ENCODE measurements around the gene ABHD15.

The ABHD15 gene

DNA sequence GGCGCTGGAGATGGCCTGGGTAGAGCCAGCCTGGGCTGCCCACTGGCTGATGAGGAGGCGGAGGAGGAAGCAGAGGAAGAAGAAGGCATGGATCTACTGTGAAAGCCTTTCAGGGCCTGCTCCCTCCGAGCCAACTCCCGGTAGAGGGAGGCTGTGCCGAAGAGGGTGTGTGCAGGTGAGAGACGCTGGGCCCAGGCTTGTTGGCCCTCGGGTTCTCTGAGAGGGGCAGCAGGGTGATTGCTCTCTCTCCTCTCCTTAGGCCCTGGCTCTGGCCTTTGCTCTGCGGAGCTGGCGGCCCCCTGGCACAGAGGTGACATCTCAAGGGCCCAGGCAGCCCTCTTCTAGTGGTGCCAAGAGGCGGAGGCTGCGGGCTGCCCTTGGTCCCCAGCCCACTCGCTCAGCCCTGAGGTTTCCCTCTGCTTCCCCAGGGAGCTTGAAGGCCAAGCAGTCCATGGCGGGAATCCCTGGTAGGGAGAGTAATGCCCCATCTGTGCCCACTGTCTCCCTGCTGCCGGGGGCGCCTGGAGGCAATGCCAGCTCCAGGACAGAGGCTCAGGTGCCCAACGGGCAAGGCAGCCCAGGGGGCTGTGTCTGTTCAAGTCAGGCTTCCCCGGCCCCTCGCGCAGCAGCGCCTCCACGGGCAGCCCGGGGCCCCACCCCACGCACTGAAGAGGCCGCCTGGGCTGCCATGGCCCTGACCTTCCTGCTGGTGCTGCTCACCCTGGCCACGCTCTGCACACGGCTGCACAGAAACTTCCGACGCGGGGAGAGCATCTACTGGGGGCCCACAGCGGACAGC, 5.2 kb upstream of the ABHD15 start:
- Histone ChIP-seq H3K27me3 (ENCODE audit: control insufficient read depth, insufficient read depth, low read length) (peaks cover 15% of the 10 kb centered on the region), H3K4me3 (ENCODE audit: low read depth, low read length) (no peak overlapping the region), H3K9me3 (ENCODE audit: control insufficient read depth, insufficient read depth, low read length) (no peaks in the 10 kb centered on the region), H3K9ac (ENCODE audit: low read depth, low read length) (no peak overlapping the region), H3K27ac (ENCODE audit: low read depth, low read length) (no peak overlapping the region), H3K36me3 (ENCODE audit: control insufficient read depth, insufficient read depth, low read length) (peaks cover 30% of the 10 kb centered on the region), H3K4me1 (ENCODE audit: control insufficient read depth, insufficient read depth, low read length) (peaks cover 6% of the 10 kb centered on the region; the same call in 1 of the 2 replicates)

DNA sequence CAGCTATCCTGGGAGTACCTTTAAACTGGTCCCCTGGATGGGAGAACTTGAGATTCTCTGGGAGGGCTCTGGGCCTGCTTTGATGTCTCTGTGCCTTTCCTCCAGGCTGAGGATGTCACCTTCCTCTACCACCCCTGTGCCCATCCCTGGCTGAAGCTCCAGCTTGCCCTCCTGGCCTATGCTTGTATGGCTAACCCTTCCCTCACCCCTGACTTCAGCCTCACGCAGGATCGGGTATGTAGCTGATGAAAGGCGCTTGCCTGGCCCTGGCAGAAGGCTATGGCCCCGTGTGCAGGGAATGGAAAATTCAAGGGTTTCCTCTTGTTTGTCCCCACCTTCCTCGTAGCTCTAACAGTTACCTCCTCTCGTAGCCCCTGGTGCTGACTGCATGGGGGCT, 4.6 kb upstream of the ABHD15 start:
- H3K9ac ChIP-seq (ENCODE audit: low read depth, low read length), result no peak overlapping the region
- H3K4me1 ChIP-seq (ENCODE audit: control insufficient read depth, insufficient read depth, low read length), result peaks cover 6% of the 10 kb centered on the region; the same call in 1 of the 2 replicates
- H3K4me3 ChIP-seq (ENCODE audit: low read depth, low read length), result no peak overlapping the region
- H3K27ac ChIP-seq (ENCODE audit: low read depth, low read length), result no peak overlapping the region
- no peaks in the 10 kb centered on the region for H3K9me3 ChIP-seq (ENCODE audit: control insufficient read depth, insufficient read depth, low read length)
- peaks cover 24% of the 10 kb centered on the region for H3K36me3 ChIP-seq (ENCODE audit: control insufficient read depth, insufficient read depth, low read length)
- peaks cover 20% of the 10 kb centered on the region for H3K27me3 ChIP-seq (ENCODE audit: control insufficient read depth, insufficient read depth, low read length)

DNA sequence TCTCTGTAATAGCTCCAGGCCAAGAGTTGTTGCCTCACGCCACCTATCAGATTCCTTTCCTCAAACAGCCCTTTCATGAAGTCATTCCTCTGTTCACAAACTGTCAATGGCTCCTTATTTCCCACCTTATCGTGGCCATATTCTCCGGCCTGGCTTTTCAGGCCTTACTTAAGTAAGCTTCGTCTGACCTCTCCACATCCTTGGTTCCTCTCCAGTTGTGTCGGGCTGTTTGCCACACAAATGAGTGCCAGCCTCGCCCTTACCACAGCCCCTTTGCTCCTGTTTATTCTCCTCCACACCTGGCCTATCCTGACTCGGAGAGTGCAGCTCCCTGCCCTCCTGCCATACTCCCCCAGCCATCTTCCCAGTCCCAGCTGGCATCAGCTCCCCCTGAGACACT, 3.7 kb upstream of the ABHD15 start:
- H3K9ac ChIP-seq (ENCODE audit: low read depth, low read length), result no peak overlapping the region
- H3K36me3 ChIP-seq (ENCODE audit: control insufficient read depth, insufficient read depth, low read length), result peaks cover 14% of the 10 kb centered on the region
- H3K4me1 ChIP-seq (ENCODE audit: control insufficient read depth, insufficient read depth, low read length), result peaks cover 9% of the 10 kb centered on the region
- no peak overlapping the region for H3K27ac ChIP-seq (ENCODE audit: low read depth, low read length)
- H3K9me3 ChIP-seq (ENCODE audit: control insufficient read depth, insufficient read depth, low read length), result no peaks in the 10 kb centered on the region
- peaks cover 30% of the 10 kb centered on the region for H3K27me3 ChIP-seq (ENCODE audit: control insufficient read depth, insufficient read depth, low read length)
- no peak overlapping the region for H3K4me3 ChIP-seq (ENCODE audit: low read depth, low read length)

DNA sequence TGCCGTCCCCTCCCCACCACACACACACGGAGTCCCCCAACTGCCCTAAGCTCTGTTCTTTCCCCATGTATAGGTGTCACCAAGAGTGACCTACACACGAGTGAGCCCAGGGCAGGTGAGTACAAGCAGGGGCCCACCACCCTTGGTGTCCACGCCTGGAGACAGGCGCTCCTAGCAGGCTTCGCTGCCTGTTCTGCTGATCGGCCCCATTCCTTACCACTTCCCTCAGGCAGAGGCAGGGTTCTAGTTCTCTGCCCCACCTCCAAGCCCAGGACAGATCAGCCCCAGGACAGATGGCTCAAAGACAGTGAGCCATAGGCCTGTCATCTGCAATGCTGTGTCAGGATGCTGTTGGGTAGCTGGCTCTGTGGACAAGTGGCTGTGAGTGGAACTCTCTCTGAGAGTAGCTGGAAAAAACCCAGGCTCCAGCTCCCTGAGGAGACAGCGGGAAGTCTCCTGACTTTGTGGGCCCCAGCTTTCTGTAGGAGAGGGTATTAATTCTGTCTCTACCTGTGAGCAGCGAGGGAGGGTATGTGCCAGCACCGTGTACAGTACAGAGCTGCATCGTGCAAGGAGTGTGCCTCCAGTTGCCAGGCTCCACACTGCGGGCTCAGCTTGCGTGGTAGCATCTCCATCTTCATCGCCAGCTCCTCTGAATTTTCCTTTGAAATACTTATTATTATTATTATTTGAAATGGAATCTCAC, 2.6 kb upstream of the ABHD15 start:
- H3K9me3 ChIP-seq (ENCODE audit: control insufficient read depth, insufficient read depth, low read length), result no peaks in the 10 kb centered on the region
- peak overlapping the region; percentile 70; the same call in 1 of the 2 replicates for H3K9ac ChIP-seq (ENCODE audit: low read depth, low read length)
- peaks cover 41% of the 10 kb centered on the region for H3K27me3 ChIP-seq (ENCODE audit: control insufficient read depth, insufficient read depth, low read length)
- H3K4me3 ChIP-seq (ENCODE audit: low read depth, low read length), result peak overlapping the region; percentile 85
- H3K4me1 ChIP-seq (ENCODE audit: control insufficient read depth, insufficient read depth, low read length), result peaks cover 10% of the 10 kb centered on the region
- H3K36me3 ChIP-seq (ENCODE audit: control insufficient read depth, insufficient read depth, low read length), result peaks cover 3% of the 10 kb centered on the region
- no peak overlapping the region for H3K27ac ChIP-seq (ENCODE audit: low read depth, low read length)

DNA sequence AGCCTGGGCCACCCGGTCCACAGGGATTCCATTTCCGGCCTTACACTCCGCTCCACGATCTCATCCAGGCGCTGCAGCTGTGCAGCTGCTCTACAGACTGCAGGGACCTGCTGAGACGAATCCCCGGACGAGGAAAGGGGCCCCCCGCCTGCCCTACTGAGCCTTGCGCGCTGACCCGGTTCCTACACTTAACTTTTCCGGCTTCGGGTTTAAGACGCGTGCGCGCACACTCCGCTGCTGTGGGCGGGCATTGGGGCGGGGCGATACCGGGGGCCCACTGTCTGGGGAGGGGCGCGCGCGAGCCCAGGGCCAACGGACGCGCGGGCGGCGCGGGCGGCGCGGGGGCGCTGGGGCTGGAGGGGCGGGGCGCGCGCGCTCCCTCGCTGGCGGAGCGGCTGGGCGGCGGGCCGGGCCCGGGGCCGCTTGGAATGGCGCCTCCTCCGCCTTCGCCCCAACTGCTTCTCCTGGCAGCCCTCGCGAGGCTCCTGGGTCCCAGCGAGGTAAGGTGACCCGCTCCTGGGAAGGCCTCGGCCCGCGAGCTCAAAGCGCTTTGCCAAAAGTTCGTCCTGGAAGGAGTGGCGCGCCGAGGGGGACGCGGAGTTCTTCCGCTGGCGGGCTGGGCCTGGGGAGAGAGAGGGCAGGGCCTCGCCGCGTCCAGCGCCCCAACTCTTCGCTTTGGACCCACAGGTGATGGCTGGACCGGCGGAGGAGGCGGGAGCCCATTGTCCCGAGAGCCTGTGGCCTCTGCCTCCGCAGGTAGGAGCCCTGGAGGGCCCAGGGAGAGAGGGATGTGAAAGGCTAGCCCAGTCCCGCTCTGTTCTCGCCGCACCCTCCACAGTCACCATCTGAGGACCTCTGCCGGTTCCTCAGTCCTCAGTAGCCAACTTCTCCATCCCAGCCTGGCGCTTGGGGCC, 1.8 kb upstream of the ABHD15 start, which contains the start of gene TP53I13:
TP53I13 (plus strand) TSS at position 371 of the 914 bp plus-strand sequence; CDS start at position 429, 58 bp downstream.
- peak within 1 kb of the TSS; percentile 70 for H3K9ac ChIP-seq (ENCODE audit: low read depth, low read length)
- peaks cover 10% of the 10 kb centered on the region for H3K4me1 ChIP-seq (ENCODE audit: control insufficient read depth, insufficient read depth, low read length)
- H3K27ac ChIP-seq (ENCODE audit: low read depth, low read length), result peak within 1 kb of the TSS; percentile 64
- H3K36me3 ChIP-seq (ENCODE audit: control insufficient read depth, insufficient read depth, low read length), result no peaks in the 10 kb centered on the region
- peaks cover 45% of the 10 kb centered on the region for H3K27me3 ChIP-seq (ENCODE audit: control insufficient read depth, insufficient read depth, low read length)
- no peaks in the 10 kb centered on the region for H3K9me3 ChIP-seq (ENCODE audit: control insufficient read depth, insufficient read depth, low read length)
- H3K4me3 ChIP-seq (ENCODE audit: low read depth, low read length), result peak within 1 kb of the TSS; percentile 85

DNA sequence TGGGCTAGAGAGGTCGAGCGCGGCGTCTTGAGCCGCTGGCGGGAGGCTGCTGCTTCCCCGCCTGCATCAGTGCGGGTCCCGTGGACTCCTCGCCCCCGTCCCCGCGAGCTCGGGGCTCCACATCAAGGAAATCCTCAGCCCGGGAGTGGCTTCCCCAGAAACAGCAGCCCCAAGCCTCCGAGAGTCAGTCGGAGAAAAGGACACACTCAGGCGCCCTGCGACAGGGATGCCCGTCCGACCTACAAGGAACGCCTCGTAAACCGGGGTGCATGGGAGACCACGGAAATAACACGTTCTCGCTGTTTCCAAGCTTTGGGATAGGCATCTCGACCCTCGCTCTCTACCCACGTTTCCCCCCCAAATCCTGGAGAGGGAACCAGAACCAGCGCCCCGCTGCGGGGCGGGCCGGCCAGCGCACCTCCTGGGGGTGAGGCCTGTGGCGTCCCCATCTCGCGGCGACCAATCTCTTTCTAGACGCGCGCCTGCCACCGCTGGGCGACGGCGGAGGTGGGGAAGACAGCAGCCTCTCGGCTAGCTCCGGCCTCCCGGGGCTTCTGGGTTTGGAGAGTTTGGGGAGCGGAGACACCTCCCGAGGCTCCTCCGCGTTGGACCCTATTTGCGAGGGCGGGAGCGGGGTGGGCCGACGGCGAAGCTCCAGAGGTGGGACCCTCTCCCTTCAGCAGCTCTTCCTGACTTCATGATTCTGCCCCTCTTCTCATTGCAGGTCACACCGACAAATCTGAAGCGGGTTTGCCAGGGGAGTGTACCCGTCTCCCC, 905 bp upstream of the ABHD15 start:
- no peak overlapping the region for H3K9ac ChIP-seq (ENCODE audit: low read depth, low read length)
- H3K36me3 ChIP-seq (ENCODE audit: control insufficient read depth, insufficient read depth, low read length), result no peaks in the 10 kb centered on the region
- H3K9me3 ChIP-seq (ENCODE audit: control insufficient read depth, insufficient read depth, low read length), result no peaks in the 10 kb centered on the region
- peaks cover 45% of the 10 kb centered on the region for H3K27me3 ChIP-seq (ENCODE audit: control insufficient read depth, insufficient read depth, low read length)
- H3K27ac ChIP-seq (ENCODE audit: low read depth, low read length), result peak overlapping the region; percentile 64
- H3K4me3 ChIP-seq (ENCODE audit: low read depth, low read length), result peak overlapping the region; percentile 85
- H3K4me1 ChIP-seq (ENCODE audit: control insufficient read depth, insufficient read depth, low read length), result peaks cover 10% of the 10 kb centered on the region

DNA sequence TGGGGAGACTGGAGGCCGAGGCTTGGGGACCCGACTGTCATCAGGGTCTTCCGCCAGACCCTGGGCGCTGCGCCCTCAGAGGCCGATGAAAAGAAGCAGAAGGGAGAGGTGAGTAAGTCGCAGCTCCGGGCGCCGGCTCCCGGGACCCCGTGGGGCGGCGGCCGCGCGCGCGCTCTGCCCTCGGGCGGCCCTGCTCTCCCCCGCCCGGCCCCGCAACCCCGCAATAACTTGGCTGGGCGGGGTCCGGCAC, 392 bp upstream of the ABHD15 start:
- H3K27ac ChIP-seq (ENCODE audit: low read depth, low read length), result no peak overlapping the region

DNA sequence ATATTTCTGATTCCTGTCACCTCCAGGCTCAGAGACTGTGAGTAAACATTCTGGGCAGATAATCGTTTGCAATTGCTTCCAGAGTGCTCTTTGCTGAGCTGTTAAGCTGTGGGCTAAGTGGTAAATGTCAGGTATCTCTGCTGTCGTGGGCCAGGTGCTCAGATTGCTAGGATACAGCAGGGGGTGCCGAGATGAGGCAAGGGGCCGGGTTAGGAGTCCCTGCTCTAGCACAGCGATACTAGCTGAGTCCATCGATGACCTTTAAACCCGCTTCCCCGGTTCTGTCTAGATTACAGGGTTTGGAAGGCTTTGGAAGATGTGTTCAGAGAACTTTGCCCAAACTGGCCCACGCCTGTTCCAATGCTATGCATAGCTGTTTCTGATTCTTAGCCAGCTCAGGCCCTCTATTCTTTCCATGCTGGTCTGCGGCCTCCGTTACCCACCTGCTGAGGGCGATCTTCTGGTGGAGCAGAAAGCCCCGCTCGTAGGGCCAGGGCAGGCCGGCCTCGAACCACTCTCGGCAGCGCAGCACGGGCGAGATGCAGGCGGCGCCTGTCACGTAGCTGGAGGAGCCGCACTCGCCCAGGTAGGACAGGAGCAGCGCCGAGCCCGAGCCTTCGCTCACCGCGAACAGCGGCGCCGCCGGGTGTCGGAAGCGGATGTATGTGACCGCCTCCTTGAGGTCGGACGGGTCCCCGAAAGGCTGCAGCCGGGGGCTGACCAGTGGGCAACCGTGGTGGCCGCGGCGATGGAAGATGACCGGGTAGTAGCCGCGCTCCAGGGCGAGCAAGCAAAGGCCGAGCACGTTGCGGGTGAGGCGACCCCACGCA, 979 bp downstream of the ABHD15 start:
- Histone ChIP-seq H3K9ac (ENCODE audit: low read depth, low read length) (no peak overlapping the region), H3K4me3 (ENCODE audit: low read depth, low read length) (peak overlapping the region; percentile 85), H3K4me1 (ENCODE audit: control insufficient read depth, insufficient read depth, low read length) (peaks cover 10% of the 10 kb centered on the region), H3K27ac (ENCODE audit: low read depth, low read length) (no peak overlapping the region), H3K27me3 (ENCODE audit: control insufficient read depth, insufficient read depth, low read length) (peaks cover 45% of the 10 kb centered on the region), H3K36me3 (ENCODE audit: control insufficient read depth, insufficient read depth, low read length) (no peaks in the 10 kb centered on the region), H3K9me3 (ENCODE audit: control insufficient read depth, insufficient read depth, low read length) (no peaks in the 10 kb centered on the region)

More for the DNA sequence above, 392 bp upstream of the ABHD15 start:
- peaks cover 10% of the 10 kb centered on the region for H3K4me1 ChIP-seq (ENCODE audit: control insufficient read depth, insufficient read depth, low read length)
- H3K9ac ChIP-seq (ENCODE audit: low read depth, low read length), result no peak overlapping the region
- H3K4me3 ChIP-seq (ENCODE audit: low read depth, low read length), result peak overlapping the region; percentile 85
- H3K9me3 ChIP-seq (ENCODE audit: control insufficient read depth, insufficient read depth, low read length), result no peaks in the 10 kb centered on the region
- H3K27me3 ChIP-seq (ENCODE audit: control insufficient read depth, insufficient read depth, low read length), result peaks cover 45% of the 10 kb centered on the region
- no peaks in the 10 kb centered on the region for H3K36me3 ChIP-seq (ENCODE audit: control insufficient read depth, insufficient read depth, low read length)

DNA sequence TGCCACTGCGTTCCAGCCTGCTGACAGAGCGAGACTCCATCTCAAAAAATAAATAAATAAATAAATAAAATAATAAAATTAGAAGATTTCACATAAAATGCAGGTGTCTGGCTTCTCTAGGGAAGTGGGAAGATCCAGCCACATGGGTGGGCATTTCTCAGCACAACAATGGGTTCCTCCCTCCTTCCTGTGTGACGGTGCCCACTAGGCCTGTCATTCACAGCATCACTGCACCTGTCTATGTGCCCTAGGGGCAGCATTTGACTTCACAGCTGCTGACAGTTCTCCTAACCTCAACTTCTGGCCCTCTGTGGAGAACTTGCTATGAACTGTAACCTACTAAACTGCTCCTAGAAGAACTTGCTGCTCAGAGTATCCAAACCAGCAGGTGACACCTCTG, 3.0 kb downstream of the ABHD15 start:
- H3K36me3 ChIP-seq (ENCODE audit: control insufficient read depth, insufficient read depth, low read length), result no peaks in the 10 kb centered on the region
- peaks cover 4% of the 10 kb centered on the region; the same call in 1 of the 2 replicates for H3K4me1 ChIP-seq (ENCODE audit: control insufficient read depth, insufficient read depth, low read length)
- no peak overlapping the region for H3K27ac ChIP-seq (ENCODE audit: low read depth, low read length)
- H3K9me3 ChIP-seq (ENCODE audit: control insufficient read depth, insufficient read depth, low read length), result no peaks in the 10 kb centered on the region
- no peak overlapping the region for H3K4me3 ChIP-seq (ENCODE audit: low read depth, low read length)
- peaks cover 38% of the 10 kb centered on the region for H3K27me3 ChIP-seq (ENCODE audit: control insufficient read depth, insufficient read depth, low read length)
- H3K9ac ChIP-seq (ENCODE audit: low read depth, low read length), result no peak overlapping the region
